K562 (cell line): ENCODE measurements around the gene ELK1. TPM values are rescaled to one million over a fixed set of nuclear protein-coding genes. Genes with fewer than 3 reads are reported as not detected.
A peak's percentile ranks its signal among the peaks of the same experiment; 100 is the strongest.

Source experiments
- CCNT2 ChIP-seq: IDR thresholded peaks from 2 replicates; pipeline ENCODE4 v1.6.1; 2011; ENCODE audit warnings: borderline replicate concordance, low read depth, mild to moderate bottlenecking, moderate library complexity, mixed read lengths, low read length; ENCODE audit not compliant: insufficient read length; ENCODE audit errors: extremely low read depth
- E2F3 ChIP-seq: fragments of 250-450 bp; sonication (Bioruptor Pico); IDR thresholded peaks from 2 replicates; pipeline ENCODE4 v1.4.0; 2020; ENCODE audit warnings: mild to moderate bottlenecking
- EHMT2 ChIP-seq: fragments of 450-650 bp; IDR thresholded peaks from 2 replicates; pipeline ENCODE4 v1.6.1; 2018; ENCODE audit warnings: antibody characterized with exemption
- ETV6 ChIP-seq, 3 experiments: fragments of 150-350 bp in 1 of 3; sonication (generic) in 1 of 3; formaldehyde crosslinking in 1 of 3; IDR thresholded peaks; 2 replicates each; pipeline versions ENCODE4 v1.6.1 to v1.8.0; 2014 to 2022; ENCODE audit warnings: borderline replicate concordance in 2 of 3, low read depth in 2 of 3, antibody characterized with exemption in 1 of 3, low read length in 1 of 3, mild to moderate bottlenecking in 1 of 3, missing genetic modification reagents in 1 of 3
- IFI16 ChIP-seq: fragments of 250-450 bp; sonication (Bioruptor Pico); IDR thresholded peaks from 2 replicates; pipeline ENCODE4 v2.1.2; 2022; ENCODE audit warnings: mild to moderate bottlenecking, inconsistent platforms
- MTA3 ChIP-seq: fragments of 450-650 bp; formaldehyde crosslinking; IDR thresholded peaks from 2 replicates; pipeline ENCODE4 v1.6.1; 2017; ENCODE audit warnings: mild to moderate bottlenecking, borderline replicate concordance
- MYNN ChIP-seq, 2 experiments: sonication (generic); formaldehyde crosslinking in 1 of 2; IDR thresholded peaks; 2 replicates each; pipeline versions ENCODE4 v1.5.0 to v1.6.1; 2016 to 2020; ENCODE audit warnings: antibody characterized with exemption in 1 of 2, missing genetic modification reagents in 1 of 2
- PML ChIP-seq: IDR thresholded peaks from 2 replicates; pipeline ENCODE4 v1.6.1; 2012; ENCODE audit warnings: low read length, inconsistent platforms
- RNF2 ChIP-seq: sonication (generic); IDR thresholded peaks from 2 replicates; pipeline ENCODE4 v1.6.1; 2016
- SMARCE1 ChIP-seq: fragments of 450-650 bp; IDR thresholded peaks from 2 replicates; pipeline ENCODE4 v1.7.1; 2016; ENCODE audit warnings: mild to moderate bottlenecking
- SOX6 ChIP-seq: fragments of 450-650 bp; IDR thresholded peaks from 2 replicates; pipeline ENCODE4 v1.6.1; 2014; ENCODE audit warnings: mild to moderate bottlenecking
- SRSF1 ChIP-seq: fragments of 200-400 bp; formaldehyde crosslinking; IDR thresholded peaks from 2 replicates; pipeline ENCODE4 v1.6.1; 2017; ENCODE audit warnings: mild to moderate bottlenecking, low read depth, low read length, moderate library complexity
- TGIF2 ChIP-seq: sonication (generic); formaldehyde crosslinking; IDR thresholded peaks from 2 replicates; pipeline ENCODE4 v1.8.1; 2022; ENCODE audit warnings: mild to moderate bottlenecking, missing genetic modification reagents, moderate library complexity
- TOE1 ChIP-seq, 2 experiments: fragments of 450-650 bp in 1 of 2; sonication (generic) in 1 of 2; formaldehyde crosslinking in 1 of 2; IDR thresholded peaks; 2 replicates each; pipeline versions ENCODE4 v1.7.1 to v1.8.0; 2016 to 2022; ENCODE audit warnings: borderline replicate concordance in 2 of 2, mild to moderate bottlenecking in 2 of 2, antibody characterized with exemption in 1 of 2, inconsistent platforms in 1 of 2, low read depth in 1 of 2, missing genetic modification reagents in 1 of 2, moderate library complexity in 1 of 2
- TRIM28 ChIP-seq: fragments of 450-650 bp; IDR thresholded peaks from 2 replicates; pipeline ENCODE4 v1.6.1; 2017
- ZNF134 ChIP-seq: fragments of 250-450 bp; sonication (Bioruptor Pico); conservative IDR thresholded peaks from 2 replicates; pipeline ENCODE4 v1.4.0; 2020
- ZNF41 ChIP-seq: fragments of 250-450 bp; sonication (Bioruptor Pico); conservative IDR thresholded peaks from 2 replicates; pipeline ENCODE4 v1.4.0; 2020; ENCODE audit warnings: mild to moderate bottlenecking
- ZNF589 ChIP-seq: fragments of 200-800 bp; sonication (Bioruptor generic); IDR thresholded peaks from 2 replicates; pipeline ENCODE4 v1.6.1; 2016; ENCODE audit warnings: low read depth, missing genetic modification characterization, missing compliant biosample characterization
- ZZZ3 ChIP-seq: fragments of 450-650 bp; IDR thresholded peaks from 2 replicates; pipeline ENCODE4 v1.6.1; 2016; ENCODE audit warnings: antibody characterized with exemption, mild to moderate bottlenecking, moderate library complexity
- polyA plus RNA-seq, 8 experiments: library from polyadenylated mRNA; depleted of rRNA in 4 of 8; stranded (reverse) in 5 of 8; unstranded in 3 of 8; fragments of >200 nt; fragmentation: Nextera tagmentation in 2 of 8; fragmentation: Illumina TruSeq in 1 of 8; extraction: Ambion mirVana in 2 of 8; extraction: Trizol in 1 of 8; gene quantifications; 2 replicates each; pipeline versions ENCODE4 v1.2.1 to v1.2.3, GENCODE V29; 2011 to 2014; ENCODE audit warnings: inconsistent platforms in 1 of 8, missing spikeins in 1 of 8
- total RNA-seq, 7 experiments: library from RNA; depleted of rRNA in 6 of 7; stranded (reverse); fragments of >200 nt in 6 of 7; fragmentation: Illumina TruSeq in 2 of 7; extraction: Trizol in 2 of 7; gene quantifications; 2 replicates each; pipeline versions ENCODE4 v1.2.1 to v1.2.3, GENCODE V29; 2011 to 2021; ENCODE audit warnings: low replicate concordance in 1 of 7
- TF ChIP-seq, protein P1 (sequence below), 2 experiments: fragments of 250-450 bp in 1 of 2; fragments of 450-650 bp in 1 of 2; sonication (Bioruptor Pico) in 1 of 2; IDR thresholded peaks; 2 replicates each; pipeline versions ENCODE4 v1.6.1 to v1.8.0; 2016 to 2021; ENCODE audit warnings: mild to moderate bottlenecking in 2 of 2, moderate library complexity in 2 of 2, missing compliant biosample characterization in 1 of 2, missing genetic modification characterization in 1 of 2
- TF ChIP-seq, protein P2 (sequence below): fragments of 200-800 bp; sonication (Bioruptor generic); IDR thresholded peaks from 2 replicates; pipeline ENCODE4 v1.6.1; 2017; ENCODE audit warnings: missing genetic modification characterization, missing compliant biosample characterization
- TF ChIP-seq, protein P3 (sequence below): sonication (generic); formaldehyde crosslinking; IDR thresholded peaks from 2 replicates; pipeline ENCODE4 v1.8.0; 2022; ENCODE audit warnings: missing genetic modification reagents, mild to moderate bottlenecking, moderate library complexity, borderline replicate concordance
- TF ChIP-seq, protein P4 (sequence below): IDR thresholded peaks from 2 replicates; pipeline ENCODE4 v1.6.1; 2014; ENCODE audit warnings: antibody characterized with exemption

ELK1 gene
- total and polyA plus RNA-seq, 9 of the 15 experiments (the other 6 are each of a cell fraction or from before 2014, with no cell fraction given) = 4.4 to 74.9 (median 26.5) TPM

DNA sequence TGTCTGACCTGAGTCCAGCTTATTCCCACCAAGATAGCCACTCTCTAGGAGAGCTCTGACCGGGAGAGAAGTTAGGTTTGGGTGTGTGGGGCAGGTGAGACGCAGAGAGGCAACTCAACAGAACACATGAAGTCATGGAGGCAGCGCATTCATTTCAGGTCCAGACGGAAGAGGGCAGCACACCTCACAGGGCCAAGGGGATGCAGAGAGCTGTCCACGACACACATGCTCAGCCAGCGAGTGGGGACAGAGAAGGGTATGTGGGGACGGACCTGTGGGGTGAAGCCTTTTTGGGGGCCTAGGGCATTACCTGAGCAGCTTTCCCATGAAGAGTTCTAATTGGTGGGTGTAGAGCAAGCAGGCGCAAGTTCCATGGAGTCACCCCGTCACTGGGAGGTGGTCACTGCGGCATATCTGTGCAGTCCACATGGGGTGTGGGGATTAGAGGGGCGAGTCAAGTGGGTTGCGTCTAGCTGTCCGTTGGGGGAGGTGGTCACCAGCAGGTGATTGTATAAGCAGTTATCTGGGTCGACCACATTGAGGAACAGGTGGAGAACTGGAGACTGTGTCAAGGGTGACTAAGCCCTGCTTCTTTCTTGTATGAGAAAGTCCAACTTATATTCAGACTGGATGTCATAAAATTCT is 32.9 kb upstream of the ELK1 start (continued):
- TF ChIP-seq, protein P1, sequence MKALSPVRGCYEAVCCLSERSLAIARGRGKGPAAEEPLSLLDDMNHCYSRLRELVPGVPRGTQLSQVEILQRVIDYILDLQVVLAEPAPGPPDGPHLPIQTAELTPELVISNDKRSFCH (CRISPR knock-in tag; IDR thresholded peaks at IDR 0.05) = no peak
- TF ChIP-seq, protein P1 (tag; IDR thresholded peaks at IDR 0.05) = 0 out of 2 replicates have a peak, but pooled peaks have one; percentile 40
- TF ChIP-seq, protein P2, sequence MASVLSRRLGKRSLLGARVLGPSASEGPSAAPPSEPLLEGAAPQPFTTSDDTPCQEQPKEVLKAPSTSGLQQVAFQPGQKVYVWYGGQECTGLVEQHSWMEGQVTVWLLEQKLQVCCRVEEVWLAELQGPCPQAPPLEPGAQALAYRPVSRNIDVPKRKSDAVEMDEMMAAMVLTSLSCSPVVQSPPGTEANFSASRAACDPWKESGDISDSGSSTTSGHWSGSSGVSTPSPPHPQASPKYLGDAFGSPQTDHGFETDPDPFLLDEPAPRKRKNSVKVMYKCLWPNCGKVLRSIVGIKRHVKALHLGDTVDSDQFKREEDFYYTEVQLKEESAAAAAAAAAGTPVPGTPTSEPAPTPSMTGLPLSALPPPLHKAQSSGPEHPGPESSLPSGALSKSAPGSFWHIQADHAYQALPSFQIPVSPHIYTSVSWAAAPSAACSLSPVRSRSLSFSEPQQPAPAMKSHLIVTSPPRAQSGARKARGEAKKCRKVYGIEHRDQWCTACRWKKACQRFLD (CRISPR knock-in tag) = peak; percentile 70; the same call in 1 of the 2 replicates
- 0 out of 4 replicates have a peak, but pooled peaks of 1 of the 2 experiments have one; percentile 43 for TF ChIP-seq ETV6 (IDR thresholded peaks at IDR 0.05; ENCODE audit: borderline replicate concordance in 1 of 2, low read depth in 2 of 2, low read length in 1 of 2)
- no peak for TF ChIP-seq ETV6 (CRISPR knock-in tag; IDR thresholded peaks at IDR 0.05; ENCODE audit: borderline replicate concordance)
- no peak for TF ChIP-seq TRIM28
- peak; percentile 86 for TF ChIP-seq ZNF134
- TF ChIP-seq ZNF41 (CRISPR knock-in tag) = no peak
- peak; percentile 72; the same call in 1 of the 2 replicates for TF ChIP-seq RNF2
- peak; percentile 92 for TF ChIP-seq SMARCE1
- peak; percentile 29; the same call in 1 of the 2 replicates for TF ChIP-seq EHMT2
- TF ChIP-seq TGIF2 (CRISPR knock-in tag) = no peak
- no peak for TF ChIP-seq SRSF1
- no peak for TF ChIP-seq IFI16
- TF ChIP-seq ZNF589 (CRISPR knock-in tag) = no peak
- TF ChIP-seq PML = peak; percentile 95
- TF ChIP-seq E2F3 (CRISPR knock-in tag) = no peak
- peak; percentile 95 for TF ChIP-seq SOX6
- 0 out of 2 replicates have a peak, but pooled peaks have one; percentile 58 for TF ChIP-seq MTA3
- peak; percentile 87 for TF ChIP-seq CCNT2
- no peak for TF ChIP-seq ZZZ3
- TF ChIP-seq MYNN (IDR thresholded peaks at IDR 0.05) = 0 out of 2 replicates have a peak, but pooled peaks have one; percentile 59
- no peak for TF ChIP-seq MYNN (CRISPR knock-in tag; IDR thresholded peaks at IDR 0.05)
- TF ChIP-seq, protein P3, sequence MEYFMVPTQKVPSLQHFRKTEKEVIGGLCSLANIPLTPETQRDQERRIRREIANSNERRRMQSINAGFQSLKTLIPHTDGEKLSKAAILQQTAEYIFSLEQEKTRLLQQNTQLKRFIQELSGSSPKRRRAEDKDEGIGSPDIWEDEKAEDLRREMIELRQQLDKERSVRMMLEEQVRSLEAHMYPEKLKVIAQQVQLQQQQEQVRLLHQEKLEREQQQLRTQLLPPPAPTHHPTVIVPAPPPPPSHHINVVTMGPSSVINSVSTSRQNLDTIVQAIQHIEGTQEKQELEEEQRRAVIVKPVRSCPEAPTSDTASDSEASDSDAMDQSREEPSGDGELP (CRISPR knock-in tag) = peak; percentile 94
- TF ChIP-seq, protein P4, sequence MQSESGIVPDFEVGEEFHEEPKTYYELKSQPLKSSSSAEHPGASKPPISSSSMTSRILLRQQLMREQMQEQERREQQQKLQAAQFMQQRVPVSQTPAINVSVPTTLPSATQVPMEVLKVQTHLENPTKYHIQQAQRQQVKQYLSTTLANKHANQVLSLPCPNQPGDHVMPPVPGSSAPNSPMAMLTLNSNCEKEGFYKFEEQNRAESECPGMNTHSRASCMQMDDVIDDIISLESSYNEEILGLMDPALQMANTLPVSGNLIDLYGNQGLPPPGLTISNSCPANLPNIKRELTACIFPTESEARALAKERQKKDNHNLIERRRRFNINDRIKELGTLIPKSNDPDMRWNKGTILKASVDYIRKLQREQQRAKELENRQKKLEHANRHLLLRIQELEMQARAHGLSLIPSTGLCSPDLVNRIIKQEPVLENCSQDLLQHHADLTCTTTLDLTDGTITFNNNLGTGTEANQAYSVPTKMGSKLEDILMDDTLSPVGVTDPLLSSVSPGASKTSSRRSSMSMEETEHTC = peak; percentile 63
- TF ChIP-seq TOE1 (IDR thresholded peaks at IDR 0.05; ENCODE audit: borderline replicate concordance) = peak; percentile 69
- TF ChIP-seq TOE1 (CRISPR knock-in tag; IDR thresholded peaks at IDR 0.05; ENCODE audit: borderline replicate concordance, low read depth) = no peak
